ENCODE measurements around the gene FOXK1. TPM values are rescaled to one million over a fixed set of nuclear protein-coding genes. Genes with fewer than 3 reads are reported as not detected.
"Not testable (repeated sequence)": the region's sequence is repeated elsewhere in the genome, so short reads cannot be mapped to it uniquely, and the experiment has no call there.

Gene FOXK1
- polyA plus RNA-seq, 10 donors, result 12.5 to 18.8 (median 16.4) TPM

DNA sequence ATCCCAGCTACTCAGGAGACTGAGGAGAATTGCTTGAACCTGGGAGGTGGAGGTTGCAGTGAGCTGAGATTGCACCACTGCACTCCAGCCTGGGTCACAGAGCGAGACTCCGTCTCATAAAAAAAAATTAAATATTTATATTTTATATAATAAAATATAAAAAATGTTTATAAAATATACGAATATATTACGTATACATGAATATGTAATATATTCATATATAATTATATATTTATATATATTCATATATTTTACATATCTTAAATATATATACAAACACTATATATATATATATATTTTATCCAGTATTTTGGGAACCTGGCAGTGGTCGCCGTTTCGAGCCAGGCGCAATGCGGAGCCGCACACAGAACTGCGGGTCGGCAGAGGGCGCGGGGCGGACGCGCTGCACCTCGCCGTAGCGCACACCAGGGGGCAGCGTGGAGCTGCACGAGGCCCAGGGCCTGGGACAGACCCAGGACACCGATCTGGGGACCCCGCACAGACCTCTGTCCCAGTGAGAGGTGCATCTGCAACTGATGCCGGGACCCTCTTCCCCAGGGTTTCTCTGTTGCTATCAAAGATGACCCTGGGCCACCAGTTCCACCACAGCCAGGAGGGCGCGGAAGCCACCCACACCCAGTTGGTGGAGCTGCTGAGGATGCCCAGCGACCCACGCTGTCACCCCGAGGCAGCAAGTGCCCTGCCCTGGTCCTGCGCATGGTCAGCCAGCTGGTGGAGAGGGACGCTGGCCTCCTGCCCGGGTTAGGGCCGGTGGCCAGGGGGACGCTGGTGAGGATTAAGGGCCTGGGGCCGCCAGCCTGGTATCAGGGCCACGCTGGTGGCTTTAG lies 116.0 kb downstream of the FOXK1 start:
- DNase-seq, result peak in 2 of 3 donors; percentile 68 to 77

DNA sequence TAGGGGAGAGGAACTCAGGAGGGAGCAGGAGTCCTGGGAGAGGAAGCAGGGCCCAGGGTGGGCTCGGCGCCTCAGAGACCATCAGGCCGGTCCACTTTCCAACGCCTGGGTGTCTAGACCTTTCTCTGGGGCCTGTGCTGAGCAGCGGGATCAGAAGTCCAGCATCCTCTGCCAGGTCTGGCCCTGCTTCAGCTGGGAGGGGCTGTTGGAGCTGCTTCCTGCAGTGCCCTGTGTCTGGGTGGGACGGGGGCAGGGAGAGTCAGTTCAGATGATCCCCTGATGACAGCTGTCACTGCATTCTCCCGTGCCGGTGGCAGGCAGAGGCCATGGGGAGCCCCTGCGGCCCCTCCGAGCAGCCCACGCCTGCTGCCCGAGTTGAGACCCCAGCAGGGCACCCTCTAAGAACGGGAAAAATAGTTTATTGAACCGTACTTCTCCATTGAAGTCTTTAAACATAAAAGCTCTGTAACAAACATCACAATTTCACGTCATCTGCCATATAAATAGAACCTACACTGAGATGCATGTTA lies 116.7 kb downstream of the FOXK1 start:
- no peak for DNase-seq

DNA sequence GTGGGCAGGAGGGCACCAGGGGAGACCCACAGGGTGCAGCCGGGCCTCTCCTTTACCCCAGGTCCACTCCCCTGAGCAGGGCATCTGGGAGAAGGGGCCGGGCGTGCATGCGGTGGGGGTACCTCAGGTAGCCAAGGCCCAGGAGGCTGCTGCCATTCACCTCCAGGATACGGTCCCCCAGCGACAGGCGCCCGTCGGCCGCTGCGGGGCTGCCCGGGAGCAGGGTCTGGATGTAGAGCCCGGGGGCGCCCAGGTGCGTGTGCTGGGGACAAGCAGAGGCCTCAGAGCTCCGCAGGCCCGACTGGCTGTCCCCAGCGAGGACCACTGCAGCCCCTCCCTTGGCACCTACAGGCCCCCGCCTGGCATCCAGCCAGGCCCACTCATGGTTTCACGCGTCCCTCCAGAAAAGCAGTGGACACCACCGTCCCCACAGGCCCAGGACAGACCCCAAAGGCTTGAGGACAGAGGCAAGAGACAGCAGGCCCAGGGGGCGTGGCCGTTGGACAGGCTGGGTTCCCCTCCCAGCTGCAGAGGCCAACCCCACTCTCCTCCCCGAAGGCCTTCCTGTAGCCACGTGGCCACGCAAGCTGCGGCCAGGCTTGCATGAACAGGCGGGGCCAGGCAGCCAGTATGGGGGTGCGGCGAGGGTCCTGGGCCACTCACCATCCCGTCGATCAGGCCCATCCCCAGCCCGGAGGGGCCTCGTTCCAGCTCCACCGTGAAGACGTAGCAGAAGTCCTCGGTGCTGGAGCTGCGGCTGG lies 117.6 kb downstream of the FOXK1 start:
- DNase-seq, result peak in 2 of 3 donors; percentile 58 to 79

DNA sequence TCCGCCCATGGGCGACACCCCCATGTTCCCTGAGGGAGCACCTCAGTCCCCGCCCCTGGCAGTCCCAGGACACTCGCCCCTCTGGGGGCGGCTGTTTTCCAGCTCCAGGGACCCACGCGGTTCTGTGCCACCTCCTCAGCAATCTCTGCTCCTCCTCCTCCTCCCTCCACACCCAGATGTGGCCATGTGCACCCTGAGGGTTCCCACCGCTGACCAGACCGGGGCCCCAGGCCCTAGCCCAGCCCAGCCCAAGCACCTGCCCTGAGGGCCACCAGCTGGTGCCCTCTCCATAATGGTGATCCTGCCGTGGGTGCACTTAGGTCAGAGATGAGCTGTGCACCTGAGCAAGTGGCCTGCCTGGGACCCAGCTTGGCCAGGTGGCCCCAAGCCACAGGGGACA lies 118.4 kb downstream of the FOXK1 start:
- DNase-seq, result no peak

DNA sequence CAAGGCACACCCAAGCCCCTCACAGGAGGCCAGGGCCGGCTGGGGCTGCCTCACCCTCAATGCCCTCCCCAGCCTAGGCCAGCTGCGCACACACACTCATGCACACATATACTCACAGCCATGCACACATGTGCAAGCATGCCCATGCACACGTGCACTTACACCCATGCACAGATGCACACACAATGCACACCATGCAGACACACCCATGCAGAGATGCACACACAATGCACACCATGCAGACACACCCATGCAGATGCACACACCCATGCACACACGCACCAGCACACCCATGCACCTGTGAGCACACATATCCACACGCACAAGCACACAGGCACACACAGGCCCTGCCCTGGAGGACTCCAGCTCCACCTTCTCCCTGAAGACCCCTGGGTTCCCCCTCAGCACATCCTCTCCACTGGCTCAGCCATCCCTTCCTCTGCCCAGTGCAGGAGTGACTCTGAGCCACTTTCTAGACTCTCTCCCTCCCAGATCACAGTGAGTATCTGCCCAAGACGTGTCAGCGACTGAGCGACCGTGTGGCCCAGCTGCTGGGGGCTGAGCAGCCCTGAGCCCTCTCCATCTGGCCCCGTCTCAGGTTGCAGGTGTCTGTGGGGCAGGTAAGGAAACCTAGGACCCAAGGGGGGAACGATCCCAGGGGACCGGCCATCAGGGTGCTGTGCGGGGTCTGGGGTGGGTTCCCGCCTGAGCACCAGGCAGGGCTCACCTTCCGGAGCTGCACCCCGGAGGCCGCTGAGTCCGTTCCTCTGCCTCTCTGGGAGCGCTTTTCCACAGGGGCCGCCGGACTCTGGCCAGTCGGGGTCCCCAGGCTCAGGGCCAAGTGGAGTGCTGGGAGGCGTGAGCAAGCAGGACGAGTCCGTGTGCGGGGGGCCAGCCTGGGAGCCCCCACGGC lies 119.1 kb downstream of the FOXK1 start:
- DNase-seq, result no peak

DNA sequence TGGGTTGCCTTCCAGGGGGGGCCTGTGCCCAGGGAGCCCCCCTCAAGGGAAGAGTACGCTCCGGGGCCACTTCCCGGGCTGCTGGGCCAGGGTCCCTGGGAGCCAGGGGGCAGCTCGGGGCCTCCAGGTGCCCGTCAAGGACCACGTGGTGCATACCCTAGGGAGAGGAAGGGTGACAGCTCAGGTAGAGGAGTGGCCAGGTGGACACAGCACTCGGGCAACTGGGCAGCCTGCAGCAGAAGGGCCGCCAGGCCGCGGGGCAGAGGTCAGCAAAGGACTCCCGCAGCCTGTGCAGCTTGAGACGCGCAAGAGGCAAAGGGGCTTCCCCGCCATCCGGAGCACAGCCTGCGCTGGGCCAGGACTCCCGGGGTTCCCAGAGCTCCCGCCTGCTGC lies 119.7 kb downstream of the FOXK1 start:
- DNase-seq, result no peak

DNA sequence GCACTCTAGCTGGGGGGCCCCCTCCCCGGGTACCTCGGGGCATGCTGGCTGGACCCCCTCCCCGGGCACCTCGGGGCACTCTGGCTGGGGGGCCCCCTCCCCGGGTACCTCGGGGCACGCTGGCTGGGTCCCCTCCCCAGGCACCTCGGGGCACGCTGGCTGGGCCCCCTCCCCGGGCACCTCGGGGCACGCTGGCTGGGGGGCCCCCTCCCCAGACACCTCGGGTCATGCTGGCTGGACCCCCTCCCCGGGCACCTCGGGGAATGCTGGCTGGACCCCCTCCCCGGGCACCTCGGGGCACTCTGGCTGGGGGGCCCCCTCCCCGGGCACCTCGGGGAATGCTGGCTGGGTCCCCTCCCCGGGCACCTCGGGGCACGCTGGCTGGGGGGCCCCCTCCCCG lies 120.5 kb downstream of the FOXK1 start:
- not testable (repeated sequence) for DNase-seq

DNA sequence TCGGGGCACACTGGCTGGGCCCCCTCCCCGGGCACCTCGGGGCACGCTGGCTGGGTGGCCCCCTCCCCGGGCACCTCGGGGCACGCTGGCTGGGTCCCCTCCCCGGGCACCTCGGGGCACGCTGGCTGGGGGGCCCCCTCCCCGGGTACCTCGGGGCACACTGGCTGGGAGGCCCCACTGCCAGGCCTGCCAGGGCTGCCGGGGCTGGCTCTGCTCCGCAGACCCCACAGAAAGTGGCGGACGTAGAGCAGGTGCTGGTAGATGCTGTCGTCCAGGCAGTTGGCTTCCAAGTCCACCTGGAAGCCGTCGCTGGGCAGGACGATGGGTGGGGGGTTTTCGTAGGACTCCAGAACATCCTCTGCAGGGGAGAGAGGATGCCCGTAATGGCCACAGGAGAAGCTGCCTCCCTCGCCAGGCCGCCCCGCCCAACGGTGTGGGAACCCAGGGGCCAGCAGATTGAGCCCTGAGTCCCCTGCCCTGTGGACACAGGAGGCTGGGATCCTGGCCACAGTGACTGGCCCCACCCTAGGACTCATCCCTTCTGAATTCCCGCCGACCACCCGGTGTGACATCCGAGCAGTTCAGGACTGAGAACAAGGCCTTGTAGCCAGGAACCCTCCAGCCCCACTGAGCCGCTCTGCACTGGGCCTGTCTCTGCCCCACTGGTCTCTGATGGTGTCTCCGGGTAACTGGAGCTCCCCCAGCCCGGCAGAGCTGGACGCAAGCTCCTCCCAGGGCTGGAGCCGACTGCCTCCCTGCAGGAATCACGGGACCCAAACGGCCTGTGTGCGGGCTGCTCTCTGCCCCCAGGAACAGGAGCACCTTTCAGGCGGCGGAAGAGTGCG lies 121.5 kb downstream of the FOXK1 start:
- DNase-seq, result no peak

DNA sequence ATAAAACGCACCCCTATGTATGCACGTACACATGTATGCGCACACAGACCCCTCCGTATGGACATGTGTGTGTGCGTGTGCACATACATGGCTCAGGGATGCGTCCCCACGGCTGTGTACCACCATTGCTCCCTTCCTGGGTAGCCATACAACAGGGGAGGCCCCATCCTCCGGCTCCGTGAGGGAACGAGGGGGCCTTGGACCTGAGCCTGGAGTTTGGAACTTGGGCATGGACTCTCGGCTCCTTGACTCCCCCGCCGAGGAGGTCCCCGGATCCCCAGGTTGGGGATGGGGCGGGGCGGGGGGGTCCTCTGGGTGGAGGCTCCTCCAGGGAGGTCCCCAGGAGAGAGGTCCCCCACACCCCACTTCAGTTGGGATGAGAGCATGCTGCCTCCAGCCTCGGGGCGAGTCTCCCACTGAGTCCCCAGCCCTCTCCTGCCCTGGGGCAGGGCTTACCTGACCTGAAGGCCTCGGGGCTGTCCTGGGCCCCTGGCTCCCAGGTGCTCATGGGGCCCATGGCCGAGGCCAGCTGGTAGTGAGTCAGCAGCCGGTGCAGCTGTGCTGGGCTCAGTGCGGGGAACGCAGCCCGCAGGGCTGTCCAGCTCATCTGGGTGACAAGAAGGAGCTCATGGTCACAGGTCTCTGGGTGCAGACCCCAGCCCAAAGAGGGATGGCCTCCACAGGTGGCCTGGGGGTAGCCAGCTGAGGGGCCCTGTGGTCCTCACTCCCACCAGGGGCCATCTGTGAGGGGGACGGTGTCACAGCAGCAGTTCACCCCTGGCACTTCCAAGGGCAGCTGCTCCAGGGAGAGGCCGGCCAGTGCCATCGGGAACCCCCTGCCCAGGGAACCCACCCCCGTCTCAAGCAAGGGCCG lies 123.3 kb downstream of the FOXK1 start:
- DNase-seq, result no peak

DNA sequence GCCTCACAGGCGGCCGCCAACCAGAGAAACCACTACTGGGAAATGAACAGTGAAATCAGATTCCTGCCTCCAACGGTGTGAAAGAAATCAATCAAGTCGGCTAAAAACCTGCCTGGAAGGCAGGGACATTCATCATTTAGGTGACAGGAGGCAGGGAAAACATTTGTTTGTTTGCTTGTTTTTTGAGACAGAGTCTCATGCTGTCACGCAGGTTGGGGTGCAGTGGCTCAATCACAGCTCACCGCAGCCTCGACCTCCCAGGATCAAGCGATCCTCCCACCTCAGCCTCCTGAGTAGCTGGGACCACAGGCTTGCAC lies 123.8 kb downstream of the FOXK1 start:
- DNase-seq, result no peak

DNA sequence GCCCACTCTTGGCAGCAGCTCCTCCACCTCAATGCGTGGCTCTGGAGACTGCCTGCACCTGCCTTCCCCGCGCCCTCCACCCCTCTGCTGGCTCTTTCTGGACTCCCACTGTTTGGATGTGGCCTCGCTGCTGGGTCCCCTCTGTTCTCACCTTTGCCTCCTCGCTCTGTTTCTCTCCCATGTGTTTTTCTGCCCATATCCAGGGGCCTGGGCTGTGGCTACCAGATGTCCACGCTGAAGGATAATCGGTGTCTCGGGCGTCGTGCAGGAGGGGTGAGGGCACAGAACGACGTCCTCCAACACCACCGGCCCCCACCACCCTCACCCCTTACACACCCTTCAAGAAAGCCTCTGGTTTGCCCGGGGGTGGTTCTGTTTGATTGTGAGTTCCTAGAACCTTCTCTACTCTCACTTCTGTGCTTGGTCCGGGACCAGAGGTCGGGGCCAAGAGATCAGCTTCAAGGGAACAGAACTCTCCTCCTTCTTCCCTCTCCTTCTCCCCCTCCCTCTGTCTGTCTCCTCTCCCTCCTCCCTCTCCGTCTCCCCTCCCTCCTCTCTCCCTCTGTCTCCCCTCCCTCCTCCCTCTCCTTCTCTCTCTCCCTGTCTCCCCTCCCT lies 125.0 kb downstream of the FOXK1 start:
- no peak for DNase-seq

DNA sequence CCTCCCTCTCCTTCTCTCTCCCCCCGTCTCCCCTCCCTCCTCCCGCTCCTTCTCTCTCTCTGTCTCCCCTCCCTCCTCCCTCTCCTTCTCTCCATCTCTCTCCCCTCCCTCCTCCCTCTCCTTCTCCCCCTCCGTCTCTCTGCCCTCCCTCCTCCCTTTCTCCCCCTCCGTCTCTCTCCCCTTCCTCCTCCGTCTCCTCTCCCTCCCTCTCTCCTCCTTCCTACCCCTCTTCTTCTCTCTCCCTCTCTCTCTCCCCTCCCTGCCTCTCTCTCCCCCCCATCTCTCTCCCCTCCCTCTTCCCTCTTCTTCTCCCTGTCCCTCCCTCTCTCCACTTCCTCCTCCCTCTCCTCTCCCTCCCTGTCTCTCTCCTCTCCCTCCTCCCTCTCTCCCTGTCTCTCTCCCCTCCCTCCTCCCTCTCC lies 125.5 kb downstream of the FOXK1 start:
- peak in 1 of 3 donors; percentile 60 for DNase-seq

DNA sequence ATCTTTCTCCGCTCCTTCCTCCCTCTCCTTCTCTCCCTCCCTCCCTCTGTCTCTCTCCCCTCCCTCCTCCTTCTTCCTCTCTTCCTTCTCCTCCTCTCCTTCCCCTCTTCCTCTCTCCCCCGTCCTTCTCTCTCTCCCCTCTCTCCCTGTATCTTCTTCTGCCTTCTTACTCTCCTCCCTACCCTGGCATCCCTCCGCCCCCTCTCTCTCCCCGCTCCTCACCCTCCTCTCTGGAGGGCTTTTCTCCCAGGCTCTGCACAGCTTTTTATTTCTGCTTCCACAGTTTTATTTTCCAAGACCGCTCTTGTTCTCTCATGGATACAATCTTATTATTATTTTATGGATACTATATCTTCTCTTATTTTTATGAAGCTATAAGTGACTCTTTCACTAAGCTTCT lies 125.9 kb downstream of the FOXK1 start:
- DNase-seq, result no peak

DNA sequence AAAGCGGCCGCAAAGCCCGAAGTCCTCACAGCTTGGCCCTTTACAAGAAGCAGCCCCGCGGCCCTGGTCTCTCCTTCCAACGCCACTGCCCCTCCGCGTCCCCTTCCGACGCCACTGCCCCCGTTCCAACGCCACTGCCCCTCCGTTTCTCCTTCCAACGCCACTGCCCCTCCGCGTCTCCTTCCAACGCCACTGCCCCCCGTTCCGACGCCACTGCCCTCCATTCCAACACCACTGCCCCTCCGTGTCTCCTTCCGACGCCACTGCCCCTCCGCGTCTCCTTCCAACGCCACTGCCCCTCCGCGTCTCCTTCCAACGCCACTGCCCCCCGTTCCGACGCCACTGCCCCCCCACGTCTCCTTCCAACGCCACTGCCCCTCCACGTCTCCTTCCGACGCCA lies 126.5 kb downstream of the FOXK1 start:
- DNase-seq, result no peak

DNA sequence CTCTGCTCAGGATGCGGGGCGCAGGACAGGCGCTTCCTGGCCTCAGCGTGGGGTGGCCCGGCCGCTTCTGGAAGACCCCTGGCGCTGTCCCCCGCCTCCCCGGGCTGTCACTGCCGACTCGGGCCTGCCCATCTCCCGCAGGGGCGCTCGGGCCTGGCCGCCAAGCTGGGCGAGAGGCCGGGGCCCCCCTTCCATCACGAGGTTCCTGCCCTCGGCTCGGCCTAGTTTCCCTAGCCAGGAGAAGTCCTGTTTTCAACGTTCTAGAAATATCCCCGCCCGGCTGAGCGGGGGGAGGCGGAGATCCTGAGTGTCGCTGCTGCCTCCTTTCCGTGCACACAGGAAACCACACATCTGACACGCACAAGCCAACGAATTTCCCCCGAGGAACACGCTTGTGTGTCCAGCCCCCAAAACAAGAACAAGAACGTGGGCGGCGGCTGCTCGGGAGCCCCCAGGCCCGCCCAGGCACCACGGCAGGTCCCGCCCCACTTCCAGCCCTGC lies 127.0 kb downstream of the FOXK1 start:
- DNase-seq, result no peak

DNA sequence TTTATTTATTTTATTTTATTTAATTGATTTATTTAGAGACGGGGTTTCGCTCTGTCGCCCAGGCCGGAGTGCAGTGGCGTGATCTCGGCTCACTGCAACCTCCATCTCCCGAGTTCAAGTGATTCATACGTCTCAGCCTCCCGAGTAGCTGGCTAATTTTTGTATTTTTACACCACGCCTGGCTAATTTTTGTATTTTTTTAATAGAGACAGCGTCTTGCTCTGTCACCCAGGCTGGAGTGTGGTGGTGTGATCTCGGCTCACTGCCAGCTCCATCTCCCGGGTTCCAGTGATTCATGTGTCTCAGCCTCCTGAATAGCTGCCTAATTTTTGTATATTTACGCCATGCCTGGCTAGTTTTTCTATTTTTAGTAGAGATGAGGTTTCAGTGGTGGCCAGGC lies 127.6 kb downstream of the FOXK1 start:
- DNase-seq, result no peak

DNA sequence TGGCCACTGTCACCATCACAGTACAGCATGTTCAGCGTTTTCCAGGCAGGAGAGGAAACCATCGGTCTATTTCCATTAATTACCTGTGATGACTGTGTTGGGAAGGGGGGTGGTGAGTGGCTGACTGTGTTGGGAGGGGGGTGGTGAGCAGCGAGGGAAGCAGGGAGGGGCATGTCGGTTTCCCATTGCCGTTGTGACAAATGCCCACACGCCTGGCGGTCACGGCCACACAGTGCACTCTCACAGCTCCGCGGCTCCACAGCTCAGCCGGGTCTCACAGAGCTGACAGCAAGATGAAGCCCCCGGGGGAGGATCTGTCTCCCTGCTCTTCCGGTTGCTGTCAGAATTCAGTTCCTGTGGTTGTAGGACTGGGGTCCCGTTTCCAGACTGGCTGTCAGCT lies 132.3 kb downstream of the FOXK1 start:
- no peak for DNase-seq

DNA sequence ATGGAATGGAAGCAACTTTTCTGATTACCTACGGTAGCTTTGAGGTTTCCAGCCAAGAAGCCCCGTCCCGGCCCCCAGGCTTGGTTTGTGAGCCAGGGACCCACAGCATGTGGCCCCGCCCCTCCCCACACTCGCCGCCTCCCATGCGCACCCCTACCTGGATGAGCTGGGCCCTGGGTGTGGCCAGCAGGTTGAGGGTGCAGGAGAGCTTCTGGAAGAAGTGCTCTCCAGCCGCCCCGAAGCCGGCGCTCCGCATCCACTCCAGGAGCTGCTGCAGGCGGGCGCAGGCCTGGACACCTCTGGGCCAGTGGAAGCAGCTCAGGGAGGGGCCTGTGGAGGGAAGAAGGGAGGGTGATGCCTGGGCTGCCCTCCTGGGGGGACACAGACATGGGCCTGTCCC lies 133.0 kb downstream of the FOXK1 start:
- DNase-seq, result no peak

All from muscle of back (tissue), 11 donors.